ENCODE measurements around the gene CHRNA9. TPM values are rescaled to one million over a fixed set of nuclear protein-coding genes. Genes with fewer than 3 reads are reported as not detected.

CHRNA9 gene
- total RNA-seq, 4 donors from 2014 or later = not detected

DNA sequence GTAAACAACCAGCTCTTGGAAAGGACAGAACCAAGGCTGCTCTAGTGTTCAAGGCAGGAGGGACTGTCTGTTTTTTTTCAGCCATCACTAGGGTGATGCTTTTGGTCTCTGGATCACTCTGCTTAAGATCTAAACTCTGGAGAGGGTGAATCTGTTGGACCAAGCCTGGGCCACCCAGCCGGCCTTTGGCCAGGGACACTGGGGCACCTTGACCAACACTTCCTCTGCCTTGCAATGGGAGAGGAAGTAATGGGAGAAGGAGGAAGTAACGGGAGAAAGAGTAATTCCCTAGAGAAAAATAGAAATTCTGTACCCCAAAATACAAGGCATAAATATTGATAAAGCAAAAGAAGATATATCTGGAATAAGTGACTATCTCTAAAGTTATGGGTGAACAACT, 12.9 kb downstream of the CHRNA9 start:
- intact Hi-C loops (cut with DNase I) = no loop called here
- TF ChIP-seq POLR2A (IDR thresholded peaks at IDR 0.05) = no peak
- TF ChIP-seq, protein P1, sequence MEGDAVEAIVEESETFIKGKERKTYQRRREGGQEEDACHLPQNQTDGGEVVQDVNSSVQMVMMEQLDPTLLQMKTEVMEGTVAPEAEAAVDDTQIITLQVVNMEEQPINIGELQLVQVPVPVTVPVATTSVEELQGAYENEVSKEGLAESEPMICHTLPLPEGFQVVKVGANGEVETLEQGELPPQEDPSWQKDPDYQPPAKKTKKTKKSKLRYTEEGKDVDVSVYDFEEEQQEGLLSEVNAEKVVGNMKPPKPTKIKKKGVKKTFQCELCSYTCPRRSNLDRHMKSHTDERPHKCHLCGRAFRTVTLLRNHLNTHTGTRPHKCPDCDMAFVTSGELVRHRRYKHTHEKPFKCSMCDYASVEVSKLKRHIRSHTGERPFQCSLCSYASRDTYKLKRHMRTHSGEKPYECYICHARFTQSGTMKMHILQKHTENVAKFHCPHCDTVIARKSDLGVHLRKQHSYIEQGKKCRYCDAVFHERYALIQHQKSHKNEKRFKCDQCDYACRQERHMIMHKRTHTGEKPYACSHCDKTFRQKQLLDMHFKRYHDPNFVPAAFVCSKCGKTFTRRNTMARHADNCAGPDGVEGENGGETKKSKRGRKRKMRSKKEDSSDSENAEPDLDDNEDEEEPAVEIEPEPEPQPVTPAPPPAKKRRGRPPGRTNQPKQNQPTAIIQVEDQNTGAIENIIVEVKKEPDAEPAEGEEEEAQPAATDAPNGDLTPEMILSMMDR (IDR thresholded peaks at IDR 0.05) = no peak
- H3K27ac ChIP-seq = no peak overlapping the region
- no peaks in the 10 kb centered on the region for H3K9me3 ChIP-seq
- H3K4me1 ChIP-seq = no peaks in the 10 kb centered on the region
- 52 to 92% methylated on average over 2 of the region's 2 CpGs for WGBS, 2 donors
- no peaks in the 10 kb centered on the region for H3K27me3 ChIP-seq
- no peak overlapping the region for H3K4me3 ChIP-seq
- H3K36me3 ChIP-seq = no peaks in the 10 kb centered on the region
- no peak for DNase-seq

DNA sequence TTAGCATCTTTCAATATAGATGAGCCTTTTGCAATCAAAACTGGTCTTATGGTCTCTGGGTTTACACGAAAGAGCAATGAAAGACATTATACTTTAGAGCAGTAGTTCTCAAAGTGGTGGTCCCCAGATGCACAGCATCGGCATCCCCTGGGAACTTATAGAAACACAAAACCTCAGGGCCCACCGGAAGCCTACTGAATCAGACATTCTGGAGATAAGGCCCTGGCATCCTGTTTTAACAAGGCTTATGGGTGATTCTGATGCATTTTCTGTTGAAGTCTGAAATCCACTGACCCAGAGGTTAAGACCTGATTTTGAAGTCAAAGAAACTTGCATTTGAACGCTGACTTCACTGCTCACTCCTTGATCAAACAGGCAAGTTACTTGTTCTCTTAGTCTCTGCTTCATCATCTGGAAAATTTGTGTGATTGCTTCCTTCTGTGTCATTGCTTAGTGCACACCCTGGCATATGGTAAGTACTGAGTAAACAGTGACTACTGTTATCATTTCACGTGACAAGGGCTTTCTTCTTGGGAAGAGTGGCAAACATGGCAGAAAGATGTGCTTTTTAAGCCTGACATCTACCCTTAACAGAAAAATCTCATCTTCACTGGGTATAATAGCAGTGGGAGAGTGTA, 14.5 kb downstream of the CHRNA9 start:
- 66 to 73% methylated on average over 4 to 5 of the region's 5 CpGs for WGBS, 2 donors
- intact Hi-C loops (cut with DNase I) = no loop called here

DNA sequence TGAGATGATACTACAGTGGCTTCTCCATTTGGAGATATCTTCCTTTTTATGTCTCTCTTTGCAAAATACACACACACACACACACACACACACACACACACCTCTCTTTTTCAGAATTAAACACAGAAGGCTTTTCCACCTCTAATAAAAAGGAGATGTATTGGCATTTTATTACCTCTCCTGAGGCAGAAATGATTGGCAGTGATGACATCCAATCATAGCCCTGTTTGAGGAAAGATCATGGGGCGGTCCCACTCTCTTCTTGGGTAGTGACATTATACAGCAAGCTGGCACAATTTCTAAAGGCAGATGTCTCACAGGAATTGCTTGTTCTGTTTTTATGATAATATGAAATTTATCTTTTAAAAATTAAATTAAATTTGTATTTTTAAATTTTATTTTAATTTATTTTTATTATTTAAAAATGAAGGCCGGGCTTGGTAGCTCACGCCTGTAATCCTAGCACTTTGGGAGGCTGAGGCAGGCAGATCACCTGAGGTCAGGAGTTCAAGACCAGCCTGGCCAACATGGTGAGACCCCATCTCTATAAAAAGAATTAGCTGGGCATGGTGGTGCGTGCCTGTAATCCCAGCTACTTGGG, 15.6 kb downstream of the CHRNA9 start:
- Histone ChIP-seq H3K9me3 (no peaks in the 10 kb centered on the region), H3K27ac (no peak overlapping the region), H3K4me1 (no peaks in the 10 kb centered on the region), H3K4me3 (no peak overlapping the region), H3K27me3 (no peaks in the 10 kb centered on the region), H3K36me3 (no peaks in the 10 kb centered on the region)
- intact Hi-C loops (cut with DNase I) = no loop called here
- DNase-seq = no peak
- no peak for TF ChIP-seq POLR2A (IDR thresholded peaks at IDR 0.05)
- TF ChIP-seq, protein P1 (IDR thresholded peaks at IDR 0.05) = no peak
- WGBS, 2 donors = 94 to 97% methylated on average over 3 to 4 of the region's 4 CpGs

More for the DNA sequence above, 14.5 kb downstream of the CHRNA9 start:
- TF ChIP-seq POLR2A (IDR thresholded peaks at IDR 0.05) = no peak
- TF ChIP-seq, protein P1 (IDR thresholded peaks at IDR 0.05) = no peak
- H3K27me3 ChIP-seq = no peaks in the 10 kb centered on the region
- no peak overlapping the region for H3K4me3 ChIP-seq
- no peaks in the 10 kb centered on the region for H3K36me3 ChIP-seq
- no peak overlapping the region for H3K27ac ChIP-seq
- DNase-seq = no peak
- no peaks in the 10 kb centered on the region for H3K4me1 ChIP-seq
- no peaks in the 10 kb centered on the region for H3K9me3 ChIP-seq

DNA sequence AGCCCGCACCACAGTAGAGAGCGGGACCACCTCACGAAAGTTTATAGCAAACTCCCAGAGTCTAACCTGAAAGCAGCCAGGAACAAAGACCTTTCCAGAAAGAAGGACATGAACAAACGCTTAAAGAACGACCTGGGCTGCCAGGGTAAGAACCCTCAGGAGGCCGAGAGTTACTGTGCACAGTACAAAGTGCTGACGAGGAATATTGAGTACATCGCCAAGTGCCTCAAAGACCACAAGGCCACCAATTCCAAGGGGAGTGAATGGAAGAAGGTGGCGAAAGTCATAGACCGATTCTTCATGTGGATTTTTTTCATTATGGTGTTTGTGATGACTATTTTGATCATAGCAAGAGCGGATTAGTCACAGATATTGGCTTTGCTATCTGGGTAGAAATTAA, 19.0 kb downstream of the CHRNA9 start:
- intact Hi-C loops (cut with DNase I) = no loop called here
- Histone ChIP-seq H3K9me3 (no peaks in the 10 kb centered on the region), H3K4me3 (no peak overlapping the region), H3K4me1 (peaks cover 0 to 4% (median 0%) of the 10 kb centered on the region in 3 donors), H3K27ac (no peak overlapping the region), H3K27me3 (no peaks in the 10 kb centered on the region), H3K36me3 (no peaks in the 10 kb centered on the region)
- DNase-seq = no peak
- whole genome bisulfite sequencing, 2 donors = 92% methylated on average over 9 to 10 of the region's 11 CpGs
- TF ChIP-seq, protein P1 (IDR thresholded peaks at IDR 0.05) = no peak
- no peak for TF ChIP-seq POLR2A (IDR thresholded peaks at IDR 0.05)

DNA sequence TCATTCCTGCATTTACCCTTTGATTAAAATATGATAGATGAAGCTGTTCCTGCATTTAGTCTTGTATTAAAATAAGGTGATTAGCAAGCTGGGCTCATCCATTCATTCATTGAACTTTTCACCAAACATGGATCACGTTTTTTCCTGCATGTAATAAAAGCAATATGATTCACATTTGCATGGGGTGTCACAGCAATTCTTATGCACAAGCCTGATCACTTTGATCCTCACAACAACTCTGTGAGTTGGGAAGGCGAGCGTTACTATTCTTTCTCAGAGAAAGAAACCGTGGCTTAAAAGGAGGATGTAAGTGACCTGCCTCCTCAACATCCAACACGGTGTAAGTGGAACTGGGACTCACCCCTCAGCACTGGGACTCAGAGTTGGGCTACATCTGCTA, 20.0 kb downstream of the CHRNA9 start:
- H3K36me3 ChIP-seq = no peaks in the 10 kb centered on the region
- H3K4me1 ChIP-seq = peaks cover 0 to 4% (median 0%) of the 10 kb centered on the region in 3 donors
- H3K27me3 ChIP-seq = no peaks in the 10 kb centered on the region
- TF ChIP-seq POLR2A (IDR thresholded peaks at IDR 0.05) = no peak
- TF ChIP-seq, protein P1 (IDR thresholded peaks at IDR 0.05) = no peak
- no peak overlapping the region for H3K27ac ChIP-seq
- 73 to 81% methylated on average over 5 of the region's 5 CpGs for WGBS, 2 donors
- H3K9me3 ChIP-seq = no peaks in the 10 kb centered on the region
- intact Hi-C loops (cut with DNase I) = no loop called here
- DNase-seq = no peak
- no peak overlapping the region for H3K4me3 ChIP-seq
